Measurements from ENCODE around the gene SEC31B. TPM values are rescaled to one million over a fixed set of nuclear protein-coding genes. Genes with fewer than 3 reads are reported as not detected.

SEC31B gene
- total RNA-seq, 1 experiment from 2014 or later = 6.3 TPM

DNA sequence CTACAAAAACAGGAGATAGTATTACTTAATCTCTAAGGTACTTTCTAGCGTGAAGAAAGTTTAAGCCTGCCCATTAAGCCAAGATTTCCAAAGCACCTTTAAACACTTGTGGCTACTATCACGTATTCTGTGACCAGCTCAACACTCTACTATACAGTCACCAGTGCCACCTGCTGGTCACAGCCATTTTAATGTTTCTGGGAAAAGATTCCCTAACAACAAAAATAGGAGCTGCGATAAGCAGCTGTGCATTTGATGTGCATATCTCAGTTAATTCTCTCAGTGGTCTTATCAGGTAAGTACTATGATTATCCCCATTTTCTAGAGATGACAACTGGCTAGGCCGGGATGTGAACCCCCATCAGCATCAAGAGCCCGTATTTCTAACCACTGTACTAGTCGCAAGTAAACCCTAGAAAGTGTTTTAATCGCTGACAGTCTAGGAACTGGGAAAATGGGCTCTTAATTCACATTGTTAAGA, 860 bp downstream of the SEC31B start:
- DNase-seq = peak; percentile 56
- Histone ChIP-seq H3T11ph (ENCODE audit: low read length) (no peak overlapping the region), H3K79me1 (ENCODE audit: insufficient read depth, low read depth, low read length, poor library complexity, severe bottlenecking) (no peaks in the 10 kb centered on the region), H3K23ac (ENCODE audit: insufficient read length, low read depth, low read length) (no peak overlapping the region), H4K5ac (ENCODE audit: insufficient read length, low read depth, low read length) (no peak overlapping the region), H2BK15ac (ENCODE audit: low read depth, low read length) (no peak overlapping the region), H4K20me1 (ENCODE audit: control insufficient read depth, insufficient read depth, insufficient read length) (no peaks in the 10 kb centered on the region), H2AFZ (ENCODE audit: low read length) (no peak overlapping the region), H3K18ac (ENCODE audit: insufficient read length, low read depth, low read length) (no peak overlapping the region), H2AK5ac (ENCODE audit: insufficient read length, low read length) (no peak overlapping the region), H3K23me2 (ENCODE audit: insufficient read length, low read depth, low read length, poor library complexity, severe bottlenecking) (peaks cover 10% of the 10 kb centered on the region), H3K9ac (ENCODE audit: extremely low read depth, insufficient read length, low read length) (no peak overlapping the region), H3K27me3 (ENCODE audit: insufficient read depth, low read length) (peaks cover 4% of the 10 kb centered on the region; the same call in 1 of the 2 replicates), H3K56ac (ENCODE audit: insufficient read length, low read depth, low read length) (no peak overlapping the region), H4K8ac (replicated peaks; ENCODE audit: insufficient read length, low read depth, low read length) (no peak overlapping the region), H3K4me1 (ENCODE audit: insufficient read depth, low read length) (no peaks in the 10 kb centered on the region), H3K14ac (ENCODE audit: insufficient read depth, low read length) (no peak overlapping the region), H3K79me2 (ENCODE audit: insufficient read depth, low read length) (no peaks in the 10 kb centered on the region), H2BK12ac (ENCODE audit: insufficient read length, low read depth, low read length) (no peak overlapping the region), H2BK120ac (ENCODE audit: low read depth, low read length, poor library complexity, severe bottlenecking) (no peak overlapping the region), H4K91ac (ENCODE audit: insufficient read length, low read depth, low read length) (no peak overlapping the region), H3K27ac (ENCODE audit: insufficient read length, low read depth, low read length) (no peak overlapping the region), H3K9me3 (ENCODE audit: control insufficient read depth, low read depth, low read length) (no peaks in the 10 kb centered on the region), H3K4me2 (ENCODE audit: insufficient read depth, insufficient read length, low read length) (peak overlapping the region; percentile 47), H2BK20ac (ENCODE audit: low read depth, low read length, poor library complexity, severe bottlenecking) (no peak overlapping the region), H2BK5ac (ENCODE audit: insufficient read length, low read length) (no peak overlapping the region), H3K4ac (ENCODE audit: low read depth, low read length) (no peak overlapping the region)
- TF ChIP-seq, protein P1, sequence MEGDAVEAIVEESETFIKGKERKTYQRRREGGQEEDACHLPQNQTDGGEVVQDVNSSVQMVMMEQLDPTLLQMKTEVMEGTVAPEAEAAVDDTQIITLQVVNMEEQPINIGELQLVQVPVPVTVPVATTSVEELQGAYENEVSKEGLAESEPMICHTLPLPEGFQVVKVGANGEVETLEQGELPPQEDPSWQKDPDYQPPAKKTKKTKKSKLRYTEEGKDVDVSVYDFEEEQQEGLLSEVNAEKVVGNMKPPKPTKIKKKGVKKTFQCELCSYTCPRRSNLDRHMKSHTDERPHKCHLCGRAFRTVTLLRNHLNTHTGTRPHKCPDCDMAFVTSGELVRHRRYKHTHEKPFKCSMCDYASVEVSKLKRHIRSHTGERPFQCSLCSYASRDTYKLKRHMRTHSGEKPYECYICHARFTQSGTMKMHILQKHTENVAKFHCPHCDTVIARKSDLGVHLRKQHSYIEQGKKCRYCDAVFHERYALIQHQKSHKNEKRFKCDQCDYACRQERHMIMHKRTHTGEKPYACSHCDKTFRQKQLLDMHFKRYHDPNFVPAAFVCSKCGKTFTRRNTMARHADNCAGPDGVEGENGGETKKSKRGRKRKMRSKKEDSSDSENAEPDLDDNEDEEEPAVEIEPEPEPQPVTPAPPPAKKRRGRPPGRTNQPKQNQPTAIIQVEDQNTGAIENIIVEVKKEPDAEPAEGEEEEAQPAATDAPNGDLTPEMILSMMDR (conservative IDR thresholded peaks at IDR 0.05) = peak; percentile 76
- H3K4me3 Mint-ChIP-seq = peak overlapping the region; percentile 73 to 93
- peaks cover 9 to 13% of the 10 kb centered on the region in 2 experiments for H3K4me1 Mint-ChIP-seq
- peaks cover 44% of the 10 kb centered on the region for H3K27me3 Mint-ChIP-seq (ENCODE audit: low read depth)
- H3K36me3 Mint-ChIP-seq (ENCODE audit: insufficient read depth in 1 of 3, low read depth in 3 of 3) = peaks cover 0 to 7% (median 5%) of the 10 kb centered on the region in 3 experiments; a peak in 4 of 7 replicates
- no CpG with 5 or more reads among the region's 7 CpGs for WGBS (ENCODE audit: extremely low coverage, insufficient read length, low lambda C conversion rate)
- no peak overlapping the region for H3K27ac Mint-ChIP-seq
- no peaks in the 10 kb centered on the region for H3K9me3 Mint-ChIP-seq
